BJ (cell line): ENCODE results near the gene DMAP1. TPM values are rescaled to one million over a fixed set of nuclear protein-coding genes. Genes with fewer than 3 reads are reported as not detected.

Experiments used
- CTCF ChIA-PET: fragments of 350-600 bp; formaldehyde crosslinking; extraction: SDS; loops from one replicate; lab custom pipeline; 2021; ENCODE audit warnings: antibody characterized with exemption, inconsistent platforms; lab: Yijun Ruan, JAX
- POLR2A ChIA-PET: fragments of 300-600 bp; sonication (Branson Sonifier 250); formaldehyde crosslinking; extraction: SDS; loops from one replicate; lab custom pipeline; 2021; ENCODE audit warnings: antibody characterized with exemption; lab: Charles Lee
- DNase-seq: peaks from one replicate; pipeline ENCODE4 v3.0.0-alpha.2; 2011; ENCODE audit warnings: low read depth
- H3K27me3 ChIP-seq: 2 replicates; pipeline ENCODE4 v1.6.0; 2011; ENCODE audit warnings: low read length; ENCODE audit not compliant: control insufficient read depth, insufficient read depth
- H3K36me3 ChIP-seq: 2 replicates; pipeline ENCODE4 v1.5.1; 2011; ENCODE audit warnings: low read length; ENCODE audit not compliant: control insufficient read depth, insufficient read depth
- H3K4me3 ChIP-seq: 2 replicates; pipeline ENCODE4 v1.5.1; 2011; ENCODE audit warnings: low read depth, mild to moderate bottlenecking, control low read depth, low read length
- CTCF ChIP-seq: IDR thresholded peaks from 2 replicates; pipeline ENCODE4 v1.5.1; 2011; ENCODE audit warnings: low read depth, mild to moderate bottlenecking, control low read depth, inconsistent platforms, low read length, moderate library complexity; ENCODE audit not compliant: insufficient read depth
- polyA plus RNA-seq: library from polyadenylated mRNA; depleted of rRNA; stranded (reverse); fragments of >200 nt; gene quantifications from 2 replicates; pipeline ENCODE4 v1.2.3, GENCODE V29; 2011

Gene DMAP1
- polyA plus RNA-seq, 1 experiment: 45.1 TPM

- no peak overlapping the region for H3K4me3 ChIP-seq
- no peak for TF ChIP-seq CTCF
- POLR2A ChIA-PET: no interaction called here
- CTCF ChIA-PET: interaction anchor here (0.8 to 8.6 kb wide), 6 partner anchors 16 to 378 kb away, joined by 3 to 88 read pairs (median 8); no protein-coding TSS in a partner anchor
- H3K36me3 ChIP-seq: peaks cover 30% of the 10 kb centered on the region
- no peaks in the 10 kb centered on the region for H3K27me3 ChIP-seq
- no peak for DNase-seq
These were observed 7.5 kb downstream of the DMAP1 start for GRCh38 chr1:44220755-44221154.

DNA sequence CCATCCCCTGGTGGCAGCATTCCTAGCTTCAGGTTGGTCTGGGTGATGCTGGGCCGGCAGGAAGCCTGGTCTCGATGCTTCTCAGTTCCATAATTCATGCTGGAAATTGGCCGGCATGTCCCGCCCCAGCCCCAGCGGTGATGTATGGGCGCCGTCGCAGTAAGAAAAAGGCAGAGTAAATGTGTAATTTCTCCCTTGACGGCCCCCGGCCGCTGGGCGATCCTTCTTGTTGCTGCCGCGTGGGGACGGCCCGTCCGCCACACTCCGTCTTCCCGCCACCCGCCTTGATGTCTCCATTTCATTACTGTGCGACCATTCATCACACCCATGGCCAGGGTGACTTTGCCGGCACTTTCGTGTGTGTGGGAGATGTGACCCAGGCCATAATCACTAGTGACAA lies 8.5 kb downstream of the DMAP1 start:
- ChIA-PET CTCF (interaction anchor here (1.1 to 8.6 kb wide), 3 partner anchors 9 to 75 kb away, joined by 4 to 88 read pairs (median 85); partner anchors contain the start of gene DMAP1), POLR2A (no interaction called here)
- H3K36me3 ChIP-seq: peaks cover 30% of the 10 kb centered on the region
- no peak for TF ChIP-seq CTCF
- no peaks in the 10 kb centered on the region for H3K27me3 ChIP-seq
- no peak overlapping the region for H3K4me3 ChIP-seq
- no peak for DNase-seq

DNA sequence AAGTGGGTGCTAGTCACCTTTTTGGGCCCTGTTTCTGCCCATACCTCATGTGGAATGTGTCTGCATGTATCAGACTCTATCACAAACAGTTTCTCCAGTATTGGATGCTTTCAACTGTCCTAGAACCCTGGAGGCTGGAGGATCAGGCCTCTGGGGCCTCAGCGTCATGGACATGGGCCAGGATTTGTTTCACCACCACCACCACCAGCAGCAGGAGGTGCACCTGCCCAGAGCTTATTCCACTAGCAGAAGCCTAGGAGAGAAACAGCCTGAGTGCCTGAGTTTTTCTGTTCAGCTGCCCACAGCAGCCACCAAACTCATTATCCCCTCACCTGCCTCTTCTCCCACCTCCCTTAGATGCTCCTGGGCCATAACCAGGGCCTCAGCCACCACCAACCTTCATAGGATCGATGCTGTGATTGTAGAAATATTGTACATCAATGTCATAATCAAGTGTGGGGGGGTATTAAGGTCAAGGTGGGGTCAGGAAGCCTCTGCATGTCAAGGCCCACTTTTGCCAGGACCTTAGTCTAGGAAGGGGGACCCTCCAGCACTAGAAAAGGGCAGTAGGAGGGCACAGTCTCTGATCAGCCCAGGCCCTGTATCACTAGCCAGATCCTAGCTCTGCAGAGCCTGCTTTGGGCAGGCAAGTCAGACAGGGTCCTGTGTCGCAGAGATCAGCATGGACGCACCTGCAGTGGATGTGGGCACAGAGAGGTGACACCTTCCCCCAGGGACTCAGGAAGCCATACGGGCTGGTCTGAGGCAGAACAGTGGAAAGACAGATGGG lies 9.3 kb downstream of the DMAP1 start:
- Histone ChIP-seq H3K36me3 (peaks cover 30% of the 10 kb centered on the region), H3K27me3 (no peaks in the 10 kb centered on the region), H3K4me3 (no peak overlapping the region)
- DNase-seq: no peak
- ChIA-PET POLR2A (no interaction called here), CTCF (interaction anchor here (0.8 to 7.8 kb wide), 5 partner anchors 8 to 372 kb away, joined by 3 to 85 read pairs (median 4); partner anchors contain the start of gene DMAP1)
- no peak for TF ChIP-seq CTCF

- Histone ChIP-seq H3K4me3 (no peak overlapping the region), H3K27me3 (no peaks in the 10 kb centered on the region), H3K36me3 (peaks cover 25% of the 10 kb centered on the region)
- CTCF ChIA-PET: interaction anchor here (0.8 to 7.3 kb wide), 4 partner anchors 9 to 372 kb away, joined by 3 to 57 read pairs (median 4); partner anchors contain the start of gene DMAP1
- POLR2A ChIA-PET: no interaction called here
- no peak for DNase-seq
- no peak for TF ChIP-seq CTCF
These were observed 9.9 kb downstream of the DMAP1 start for GRCh38 chr1:44223187-44223610.

GRCh38 chr1:44225761-44226160 lies 12.5 kb downstream of the DMAP1 start:
- POLR2A ChIA-PET: no interaction called here
- Histone ChIP-seq H3K36me3 (peaks cover 9% of the 10 kb centered on the region), H3K4me3 (no peak overlapping the region), H3K27me3 (no peaks in the 10 kb centered on the region)
- no peak for DNase-seq
- CTCF ChIA-PET: interaction anchor here (1.0 to 7.3 kb wide), 5 partner anchors 9 to 384 kb away, joined by 3 to 57 read pairs (median 5); no protein-coding TSS in a partner anchor
- TF ChIP-seq CTCF: no peak
